Measurements from ENCODE around the gene LUM. TPM values are rescaled to one million over a fixed set of nuclear protein-coding genes. Genes with fewer than 3 reads are reported as not detected.
A peak's percentile ranks its signal among the peaks of the same experiment; 100 is the strongest.

LUM gene
- total and polyA plus RNA-seq, 2 donors from 2014 or later: 102 to 185 TPM

GRCh38 chr12:91154131-91154530, 42.8 kb upstream of the LUM start:
- DNase-seq: no peak
- intact Hi-C loops (cut with DNase I): no loop called here
- Histone ChIP-seq H3K4me3 (ENCODE audit: low read length in 3 of 3) (no peak overlapping the region), H3K9ac (ENCODE audit: low read length in 3 of 3) (no peak overlapping the region), H3K4me1 (ENCODE audit: control insufficient read depth in 2 of 3, insufficient read depth in 2 of 3, low read depth in 1 of 3, low read length in 3 of 3) (no peaks in the 10 kb centered on the region), H3K36me3 (ENCODE audit: control insufficient read depth in 2 of 3, insufficient read depth in 3 of 3, low read length in 3 of 3) (peaks cover 0 to 2% (median 0%) of the 10 kb centered on the region in 3 donors), H3K27me3 (ENCODE audit: control insufficient read depth, insufficient read depth, low read length) (no peaks in the 10 kb centered on the region), H3K27ac (ENCODE audit: low read depth in 2 of 2, low read length in 2 of 2) (no peak overlapping the region), H3K9me3 (ENCODE audit: control insufficient read depth in 2 of 3, insufficient read depth in 1 of 3, low read length in 3 of 3) (no peaks in the 10 kb centered on the region)
- TF ChIP-seq CTCF (IDR thresholded peaks at IDR 0.05; ENCODE audit: borderline replicate concordance, extremely low read depth, insufficient read depth): no peak
- FAIRE-seq: no peak

- intact Hi-C loops (cut with DNase I): no loop called here
- FAIRE-seq (no peak), DNase-seq (no peak)
- no peak for TF ChIP-seq CTCF (IDR thresholded peaks at IDR 0.05; ENCODE audit: borderline replicate concordance, extremely low read depth, insufficient read depth)
- H3K36me3 ChIP-seq (ENCODE audit: control insufficient read depth in 2 of 3, insufficient read depth in 3 of 3, low read length in 3 of 3): no peaks in the 10 kb centered on the region
- no peaks in the 10 kb centered on the region for H3K27me3 ChIP-seq (ENCODE audit: control insufficient read depth, insufficient read depth, low read length)
- H3K4me3 ChIP-seq (ENCODE audit: low read length in 3 of 3): no peak overlapping the region
- H3K27ac ChIP-seq (ENCODE audit: low read depth in 2 of 2, low read length in 2 of 2): no peak overlapping the region
- H3K9me3 ChIP-seq (ENCODE audit: control insufficient read depth in 2 of 3, insufficient read depth in 1 of 3, low read length in 3 of 3): no peaks in the 10 kb centered on the region
- H3K9ac ChIP-seq (ENCODE audit: low read length in 3 of 3): no peak overlapping the region
- peaks cover 0 to 2% (median 0%) of the 10 kb centered on the region in 3 donors for H3K4me1 ChIP-seq (ENCODE audit: control insufficient read depth in 2 of 3, insufficient read depth in 2 of 3, low read depth in 1 of 3, low read length in 3 of 3)
Observed at GRCh38 chr12:91144053-91144452, 32.8 kb upstream of the LUM start.

- no peak overlapping the region for H3K9ac ChIP-seq (ENCODE audit: low read length in 3 of 3)
- no peak for FAIRE-seq
- H3K4me3 ChIP-seq (ENCODE audit: low read length in 3 of 3): no peak overlapping the region
- no peak overlapping the region for H3K27ac ChIP-seq (ENCODE audit: low read depth in 2 of 2, low read length in 2 of 2)
- no peaks in the 10 kb centered on the region for H3K9me3 ChIP-seq (ENCODE audit: control insufficient read depth in 2 of 3, insufficient read depth in 1 of 3, low read length in 3 of 3)
- no peak for TF ChIP-seq CTCF (IDR thresholded peaks at IDR 0.05; ENCODE audit: borderline replicate concordance, extremely low read depth, insufficient read depth)
- no peaks in the 10 kb centered on the region for H3K36me3 ChIP-seq (ENCODE audit: control insufficient read depth in 2 of 3, insufficient read depth in 3 of 3, low read length in 3 of 3)
- peak in 1 of 5 donors; percentile 24 for DNase-seq
- no peaks in the 10 kb centered on the region for H3K27me3 ChIP-seq (ENCODE audit: control insufficient read depth, insufficient read depth, low read length)
- peaks cover 0 to 2% (median 0%) of the 10 kb centered on the region in 3 donors for H3K4me1 ChIP-seq (ENCODE audit: control insufficient read depth in 2 of 3, insufficient read depth in 2 of 3, low read depth in 1 of 3, low read length in 3 of 3)
- intact Hi-C loops (cut with DNase I): no loop called here
Observed at GRCh38 chr12:91143206-91143605, 31.9 kb upstream of the LUM start.

- H3K9ac ChIP-seq (ENCODE audit: low read length in 3 of 3): no peak overlapping the region
Observed at GRCh38 chr12:91142221-91142631, 30.9 kb upstream of the LUM start.

More at GRCh38 chr12:91142221-91142631, 30.9 kb upstream of the LUM start:
- FAIRE-seq: no peak
- no peak overlapping the region for H3K4me3 ChIP-seq (ENCODE audit: low read length in 3 of 3)
- H3K36me3 ChIP-seq (ENCODE audit: control insufficient read depth in 2 of 3, insufficient read depth in 3 of 3, low read length in 3 of 3): no peaks in the 10 kb centered on the region
- TF ChIP-seq CTCF (IDR thresholded peaks at IDR 0.05; ENCODE audit: borderline replicate concordance, extremely low read depth, insufficient read depth): no peak
- intact Hi-C loops (cut with DNase I): no loop called here
- no peaks in the 10 kb centered on the region for H3K9me3 ChIP-seq (ENCODE audit: control insufficient read depth in 2 of 3, insufficient read depth in 1 of 3, low read length in 3 of 3)
- H3K27me3 ChIP-seq (ENCODE audit: control insufficient read depth, insufficient read depth, low read length): no peaks in the 10 kb centered on the region
- H3K27ac ChIP-seq (ENCODE audit: low read depth in 2 of 2, low read length in 2 of 2): peak overlapping the region in 1 of 2 donors; percentile 12
- peak in 2 of 5 donors; percentile 46 to 80 for DNase-seq
- peaks cover 0 to 2% (median 0%) of the 10 kb centered on the region in 3 donors for H3K4me1 ChIP-seq (ENCODE audit: control insufficient read depth in 2 of 3, insufficient read depth in 2 of 3, low read depth in 1 of 3, low read length in 3 of 3)

Data from kidney (tissue), 14 donors.